ENCODE data around the gene IGSF21. TPM values are rescaled to one million over a fixed set of nuclear protein-coding genes. Genes with fewer than 3 reads are reported as not detected.

The IGSF21 gene
- total and polyA plus RNA-seq, 2 experiments from 2014 or later, result not detected

GRCh38 chr1:18312961-18313360, 205.4 kb downstream of the IGSF21 start:
- Histone ChIP-seq H2AFZ (no peak overlapping the region), H3K27ac (no peak overlapping the region), H3K79me2 (no peaks in the 10 kb centered on the region), H4K20me1 (ENCODE audit: insufficient read depth, poor library complexity, severe bottlenecking) (no peaks in the 10 kb centered on the region), H3K4me2 (no peak overlapping the region), H3K27me3 (no peaks in the 10 kb centered on the region), H3K9me2 (replicated peaks; ENCODE audit: insufficient read depth) (no peaks in the 10 kb centered on the region), H3K4me1 (ENCODE audit: insufficient read depth) (no peaks in the 10 kb centered on the region), H3K36me3 (replicated peaks; ENCODE audit: insufficient read depth, low read depth) (no peaks in the 10 kb centered on the region), H3K9me3 (ENCODE audit: low read depth) (no peaks in the 10 kb centered on the region), H3K4me3 (no peak overlapping the region)
- WGBS (ENCODE audit: low lambda C conversion rate, missing lambda C conversion rate), result 95% methylated on average over 9 of the region's 10 CpGs
- no peak for DNase-seq (ENCODE audit: low spot score)
- TF ChIP-seq EZH2 (IDR thresholded peaks at IDR 0.05; ENCODE audit: borderline replicate concordance), result no peak
- no peak for TF ChIP-seq CTCF (IDR thresholded peaks at IDR 0.05; ENCODE audit: poor library complexity)
- no peak for TF ChIP-seq EZH2phosphoT487 (IDR thresholded peaks at IDR 0.05; ENCODE audit: low read depth, severe bottlenecking, unreplicated experiment)

GRCh38 chr1:18313523-18313922, 205.9 kb downstream of the IGSF21 start:
- H3K9me2 ChIP-seq (replicated peaks; ENCODE audit: insufficient read depth), result no peaks in the 10 kb centered on the region
- no peaks in the 10 kb centered on the region for H3K79me2 ChIP-seq
- no peaks in the 10 kb centered on the region for H3K27me3 ChIP-seq
- WGBS (ENCODE audit: low lambda C conversion rate, missing lambda C conversion rate), result 100% methylated on average over 2 of the region's 2 CpGs
- no peak for DNase-seq (ENCODE audit: low spot score)
- H3K4me2 ChIP-seq, result no peak overlapping the region
- H3K4me1 ChIP-seq (ENCODE audit: insufficient read depth), result no peaks in the 10 kb centered on the region
- H3K4me3 ChIP-seq, result no peak overlapping the region
- no peaks in the 10 kb centered on the region for H3K36me3 ChIP-seq (replicated peaks; ENCODE audit: insufficient read depth, low read depth)
- TF ChIP-seq EZH2phosphoT487 (IDR thresholded peaks at IDR 0.05; ENCODE audit: low read depth, severe bottlenecking, unreplicated experiment), result no peak
- no peak for TF ChIP-seq CTCF (IDR thresholded peaks at IDR 0.05; ENCODE audit: poor library complexity)
- no peak for TF ChIP-seq EZH2 (IDR thresholded peaks at IDR 0.05; ENCODE audit: borderline replicate concordance)
- H4K20me1 ChIP-seq (ENCODE audit: insufficient read depth, poor library complexity, severe bottlenecking), result no peaks in the 10 kb centered on the region
- H3K27ac ChIP-seq, result no peak overlapping the region
- H3K9me3 ChIP-seq (ENCODE audit: low read depth), result no peaks in the 10 kb centered on the region
- no peak overlapping the region for H2AFZ ChIP-seq

- Histone ChIP-seq H3K9me2 (replicated peaks; ENCODE audit: insufficient read depth) (no peaks in the 10 kb centered on the region), H4K20me1 (ENCODE audit: insufficient read depth, poor library complexity, severe bottlenecking) (no peaks in the 10 kb centered on the region), H3K27ac (no peak overlapping the region), H2AFZ (no peak overlapping the region), H3K36me3 (replicated peaks; ENCODE audit: insufficient read depth, low read depth) (no peaks in the 10 kb centered on the region), H3K9me3 (ENCODE audit: low read depth) (no peaks in the 10 kb centered on the region), H3K4me2 (no peak overlapping the region), H3K79me2 (no peaks in the 10 kb centered on the region), H3K27me3 (no peaks in the 10 kb centered on the region), H3K4me1 (ENCODE audit: insufficient read depth) (no peaks in the 10 kb centered on the region), H3K4me3 (no peak overlapping the region)
- DNase-seq (ENCODE audit: low spot score), result no peak
- TF ChIP-seq EZH2 (IDR thresholded peaks at IDR 0.05; ENCODE audit: borderline replicate concordance), result no peak
- no peak for TF ChIP-seq EZH2phosphoT487 (IDR thresholded peaks at IDR 0.05; ENCODE audit: low read depth, severe bottlenecking, unreplicated experiment)
- TF ChIP-seq CTCF (IDR thresholded peaks at IDR 0.05; ENCODE audit: poor library complexity), result no peak
- whole genome bisulfite sequencing (ENCODE audit: low lambda C conversion rate, missing lambda C conversion rate), result 85% methylated on average over 9 of the region's 9 CpGs
These were observed 206.8 kb downstream of the IGSF21 start for GRCh38 chr1:18314399-18314798.

GRCh38 chr1:18315449-18315848, 207.9 kb downstream of the IGSF21 start:
- 96% methylated on average over 1 of the region's 1 CpG for WGBS (ENCODE audit: low lambda C conversion rate, missing lambda C conversion rate)
- H4K20me1 ChIP-seq (ENCODE audit: insufficient read depth, poor library complexity, severe bottlenecking), result no peaks in the 10 kb centered on the region
- TF ChIP-seq EZH2phosphoT487 (IDR thresholded peaks at IDR 0.05; ENCODE audit: low read depth, severe bottlenecking, unreplicated experiment), result no peak
- no peak for TF ChIP-seq EZH2 (IDR thresholded peaks at IDR 0.05; ENCODE audit: borderline replicate concordance)
- no peak for TF ChIP-seq CTCF (IDR thresholded peaks at IDR 0.05; ENCODE audit: poor library complexity)

More at GRCh38 chr1:18315449-18315848, 207.9 kb downstream of the IGSF21 start:
- Histone ChIP-seq H3K36me3 (replicated peaks; ENCODE audit: insufficient read depth, low read depth) (no peaks in the 10 kb centered on the region), H3K9me3 (ENCODE audit: low read depth) (no peaks in the 10 kb centered on the region), H2AFZ (no peak overlapping the region), H3K79me2 (no peaks in the 10 kb centered on the region), H3K4me2 (no peak overlapping the region), H3K9me2 (replicated peaks; ENCODE audit: insufficient read depth) (no peaks in the 10 kb centered on the region), H3K4me1 (ENCODE audit: insufficient read depth) (no peaks in the 10 kb centered on the region), H3K27ac (no peak overlapping the region), H3K27me3 (no peaks in the 10 kb centered on the region), H3K4me3 (no peak overlapping the region)
- DNase-seq (ENCODE audit: low spot score), result no peak
